ENCODE results near the gene FGB.

Gene FGB

GRCh38 chr4:154565704-154566103, 2.9 kb downstream of the FGB start:
- no peak for DNase-seq (ENCODE audit: insufficient read length, low spot score)
- no peak for FAIRE-seq

- FAIRE-seq: no peak
- no peak for DNase-seq (ENCODE audit: insufficient read length, low spot score)
Measured at GRCh38 chr4:154566639-154567204, 3.9 kb downstream of the FGB start.

DNA sequence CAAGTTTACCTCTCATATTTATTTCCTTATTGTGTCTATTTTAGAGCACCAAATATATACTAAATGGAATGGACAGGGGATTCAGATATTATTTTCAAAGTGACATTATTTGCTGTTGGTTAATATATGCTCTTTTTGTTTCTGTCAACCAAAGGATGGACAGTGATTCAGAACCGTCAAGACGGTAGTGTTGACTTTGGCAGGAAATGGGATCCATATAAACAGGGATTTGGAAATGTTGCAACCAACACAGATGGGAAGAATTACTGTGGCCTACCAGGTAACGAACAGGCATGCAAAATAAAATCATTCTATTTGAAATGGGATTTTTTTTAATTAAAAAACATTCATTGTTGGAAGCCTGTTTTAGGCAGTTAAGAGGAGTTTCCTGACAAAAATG, 6.2 kb downstream of the FGB start:
- DNase-seq (ENCODE audit: insufficient read length, low spot score): no peak
- no peak for FAIRE-seq

DNA sequence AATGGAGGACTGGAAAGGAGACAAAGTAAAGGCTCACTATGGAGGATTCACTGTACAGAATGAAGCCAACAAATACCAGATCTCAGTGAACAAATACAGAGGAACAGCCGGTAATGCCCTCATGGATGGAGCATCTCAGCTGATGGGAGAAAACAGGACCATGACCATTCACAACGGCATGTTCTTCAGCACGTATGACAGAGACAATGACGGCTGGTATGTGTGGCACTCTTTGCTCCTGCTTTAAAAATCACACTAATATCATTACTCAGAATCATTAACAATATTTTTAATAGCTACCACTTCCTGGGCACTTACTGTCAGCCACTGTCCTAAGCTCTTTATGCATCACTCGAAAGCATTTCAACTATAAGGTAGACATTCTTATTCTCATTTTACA, 6.8 kb downstream of the FGB start:
- FAIRE-seq: no peak

DNA sequence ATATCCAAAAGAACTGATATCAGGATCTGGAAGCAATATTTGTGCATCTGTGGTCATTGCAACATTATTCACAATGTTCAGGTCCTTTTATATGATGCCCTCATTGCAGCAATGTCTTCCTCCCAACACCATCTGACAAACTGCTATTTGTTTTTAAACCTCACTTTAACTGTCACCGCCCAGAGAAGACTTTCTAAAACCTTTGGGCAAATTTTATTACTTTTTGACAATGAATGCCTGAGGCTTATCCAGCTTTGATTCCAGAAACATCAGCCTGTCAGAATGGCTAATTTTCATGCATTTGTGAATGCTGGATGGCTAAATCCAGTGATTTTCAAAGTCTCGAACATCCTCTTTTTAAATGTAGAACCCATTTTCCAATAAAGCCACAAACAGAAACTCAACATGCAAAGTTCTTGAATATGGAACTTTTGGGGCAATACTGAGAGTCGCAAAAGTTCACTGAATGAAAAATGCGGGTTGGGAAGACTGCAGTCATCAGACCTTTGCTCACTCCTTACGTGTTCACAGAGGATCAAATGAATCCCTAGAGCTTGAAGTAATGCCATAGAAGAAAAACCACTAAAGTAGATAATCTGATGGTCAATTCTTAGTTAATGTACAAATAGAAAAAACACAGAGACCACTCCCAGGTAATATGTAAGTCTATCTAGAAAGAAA, 10.5 kb downstream of the FGB start:
- FAIRE-seq (no peak), DNase-seq (ENCODE audit: insufficient read length, low spot score) (no peak)

More for the DNA sequence above, 6.8 kb downstream of the FGB start:
- DNase-seq (ENCODE audit: insufficient read length, low spot score): no peak

GRCh38 chr4:154574311-154574710, 11.5 kb downstream of the FGB start:
- DNase-seq (ENCODE audit: insufficient read length, low spot score) (no peak), FAIRE-seq (no peak)

DNA sequence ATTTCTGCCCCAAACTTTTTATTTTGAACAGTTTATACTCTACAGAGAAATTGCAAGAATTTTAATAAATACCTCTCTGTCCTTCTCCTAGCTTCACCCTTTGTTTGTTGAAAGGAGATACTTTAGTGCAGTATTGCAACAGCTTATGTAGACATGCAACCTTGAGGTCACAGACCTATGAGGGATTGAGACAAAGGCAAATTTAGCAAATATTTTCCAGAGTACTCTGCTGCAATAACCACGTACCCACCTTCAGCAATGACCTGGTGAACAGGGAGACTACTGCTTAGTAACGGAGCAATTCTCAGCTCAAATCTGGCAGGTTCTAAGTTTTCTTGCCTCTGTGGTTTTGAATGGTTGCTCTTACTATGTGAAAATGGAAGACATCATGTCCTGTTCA, 14.5 kb downstream of the FGB start:
- DNase-seq (ENCODE audit: insufficient read length, low spot score): no peak
- FAIRE-seq: no peak

DNA sequence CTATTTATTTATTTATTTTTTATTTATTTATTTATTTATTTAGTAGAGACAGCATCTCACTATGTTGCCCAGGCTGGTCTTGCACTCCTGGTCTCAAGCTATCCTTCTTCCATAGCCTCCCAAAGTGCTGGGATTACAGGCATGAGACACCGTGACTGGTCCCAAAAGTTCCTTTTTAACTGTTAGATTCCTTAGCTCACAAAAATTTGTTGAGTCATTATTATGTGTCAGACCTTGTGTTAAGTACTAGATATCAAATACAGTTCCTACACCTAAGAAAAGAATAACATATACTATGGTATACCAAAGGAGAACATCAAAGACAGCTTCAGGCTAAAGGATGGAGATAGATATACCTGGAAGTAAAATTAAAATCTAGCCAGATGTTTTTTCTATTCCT, 16.1 kb downstream of the FGB start:
- FAIRE-seq (no peak), DNase-seq (ENCODE audit: insufficient read length, low spot score) (no peak)

GRCh38 chr4:154579927-154580326, 17.1 kb downstream of the FGB start:
- no peak for DNase-seq (ENCODE audit: insufficient read length, low spot score)
- FAIRE-seq: no peak

GRCh38 chr4:154582723-154583122, 19.9 kb downstream of the FGB start:
- FAIRE-seq: no peak

GRCh38 chr4:154583230-154583629, 20.4 kb downstream of the FGB start:
- FAIRE-seq (no peak), DNase-seq (ENCODE audit: insufficient read length, low spot score) (no peak)

More at GRCh38 chr4:154582723-154583122, 19.9 kb downstream of the FGB start:
- no peak for DNase-seq (ENCODE audit: insufficient read length, low spot score)

- DNase-seq (ENCODE audit: insufficient read length, low spot score) (no peak), FAIRE-seq (no peak)
Measured at GRCh38 chr4:154583677-154584076, 20.9 kb downstream of the FGB start.

GRCh38 chr4:154584259-154584658, 21.4 kb downstream of the FGB start:
- FAIRE-seq: no peak
- DNase-seq (ENCODE audit: insufficient read length, low spot score): no peak

DNA sequence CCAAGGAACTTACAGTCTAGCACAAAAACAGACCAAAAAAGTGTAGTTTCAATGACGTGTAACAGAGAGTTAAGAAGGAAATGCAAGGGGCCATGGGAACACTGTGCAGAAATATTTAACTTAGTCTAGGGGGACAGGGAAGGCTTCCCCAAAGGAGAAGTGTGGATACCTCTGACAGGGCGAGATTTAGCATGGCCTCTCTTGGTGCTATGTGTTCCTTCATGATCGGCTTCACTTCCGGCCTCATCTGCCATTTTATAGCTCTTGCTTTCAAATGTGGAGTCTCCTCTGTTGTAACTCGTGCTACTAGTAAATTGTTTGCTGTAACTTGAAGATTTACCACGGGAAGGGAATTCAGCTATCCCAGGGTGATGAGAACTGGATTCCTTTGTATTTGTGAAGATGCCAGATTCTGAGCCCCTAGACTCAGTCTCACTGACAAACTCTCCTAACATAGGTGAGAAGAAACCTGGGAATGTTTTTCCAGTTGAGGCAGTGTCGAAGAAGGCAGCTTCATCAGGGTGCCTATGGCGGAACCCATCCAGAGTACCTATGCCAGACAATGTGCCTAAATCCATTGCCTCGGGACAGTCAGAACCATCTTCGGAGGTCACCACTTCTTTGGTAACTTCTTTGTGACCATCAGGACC, 22.7 kb downstream of the FGB start:
- FAIRE-seq (no peak), DNase-seq (ENCODE audit: insufficient read length, low spot score) (no peak)

- FAIRE-seq (no peak), DNase-seq (ENCODE audit: insufficient read length, low spot score) (no peak)
Measured at GRCh38 chr4:154586296-154587033, 23.7 kb downstream of the FGB start.

GRCh38 chr4:154588198-154588597, 25.4 kb downstream of the FGB start:
- FAIRE-seq (no peak), DNase-seq (ENCODE audit: insufficient read length, low spot score) (no peak)

DNA sequence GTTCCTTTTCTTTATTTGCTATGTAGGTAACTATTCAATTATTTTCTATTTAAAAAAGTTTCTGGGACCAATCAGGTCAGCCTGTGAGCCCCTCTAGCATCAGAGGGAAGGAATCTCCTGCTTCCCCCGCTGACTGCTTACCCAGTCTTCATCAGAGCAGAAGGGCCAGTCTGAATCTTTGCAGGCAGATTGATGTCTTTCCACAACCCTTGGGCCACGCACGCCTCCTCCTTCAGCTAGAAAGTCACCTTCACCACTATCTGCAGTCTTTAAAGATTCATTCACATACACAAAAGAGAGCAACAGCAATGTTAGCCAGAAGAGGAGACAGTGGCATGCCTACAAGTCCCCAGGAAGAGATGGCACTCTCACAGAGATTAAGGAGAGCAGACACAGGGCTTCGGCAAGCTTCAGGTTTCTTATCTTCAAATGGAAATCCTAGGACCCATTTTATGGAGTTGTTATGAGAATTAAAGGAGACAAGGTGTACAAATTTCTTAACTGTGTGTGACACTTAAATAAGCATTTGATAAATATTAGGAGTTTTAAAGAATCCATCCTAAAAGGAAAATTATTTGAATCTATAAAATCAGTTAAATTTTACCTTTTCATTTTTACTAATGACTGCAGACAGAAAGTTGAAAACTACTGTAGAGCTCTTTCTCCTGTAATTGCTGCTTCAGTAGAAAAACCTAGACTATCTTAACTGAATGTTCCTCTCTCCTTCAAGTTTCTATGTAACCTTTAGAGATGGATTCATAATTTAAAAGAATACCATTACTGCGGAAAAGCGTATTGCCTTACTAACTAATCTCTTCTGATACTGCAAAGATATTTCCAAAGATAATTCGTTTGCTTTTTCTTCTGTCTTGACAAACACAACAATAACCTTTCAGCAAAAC, 26.7 kb downstream of the FGB start:
- DNase-seq (ENCODE audit: insufficient read length, low spot score): no peak
- no peak for FAIRE-seq

GRCh38 chr4:154590329-154591006, 27.7 kb downstream of the FGB start, which contains the start of gene FGA:
Gene FGA (minus strand): TSS chr4:154590742. CDS start chr4:154590687, 55 bp downstream.
- no peak for DNase-seq (ENCODE audit: insufficient read length, low spot score)
- no peak for FAIRE-seq

GRCh38 chr4:154591890-154592289, 29.1 kb downstream of the FGB start:
- no peak for FAIRE-seq
- DNase-seq (ENCODE audit: insufficient read length, low spot score): no peak

- no peak for DNase-seq (ENCODE audit: insufficient read length, low spot score)
- no peak for FAIRE-seq
Measured at GRCh38 chr4:154593868-154594267, 31.1 kb downstream of the FGB start.

All from HTR-8/SVneo (cell line).